Ascending aorta (tissue), 2 donors: Measurements from ENCODE around the gene RGS8. TPM values are rescaled to one million over a fixed set of nuclear protein-coding genes. Genes with fewer than 3 reads are reported as not detected.

Experiments
- DNase-seq, 2 donors: peaks; one replicate each; pipeline ENCODE4 v3.0.0-alpha.2; 2019; ENCODE audit warnings: low spot score in 2 of 2
- H3K27ac ChIP-seq, 2 donors: fragments of 200-600 bp; sonication (generic); one replicate each; pipeline ENCODE4 v1.5.1; 2016 to 2017; ENCODE audit warnings: mild to moderate bottlenecking in 1 of 2
- H3K27me3 ChIP-seq: fragments of 200-600 bp; sonication (generic); one replicate; pipeline ENCODE4 v1.5.1; 2017
- H3K36me3 ChIP-seq, 2 donors: fragments of 200-600 bp; sonication (generic); one replicate each; pipeline ENCODE4 v1.5.1; 2016
- H3K4me1 ChIP-seq, 2 donors: fragments of 200-600 bp; sonication (generic); one replicate each; pipeline ENCODE4 v1.5.1; 2016 to 2017; ENCODE audit warnings: mild to moderate bottlenecking in 1 of 2
- H3K4me3 ChIP-seq, 2 donors: fragments of 200-600 bp; sonication (generic); one replicate each; pipeline ENCODE4 v1.5.1; 2016 to 2017; ENCODE audit warnings: mild to moderate bottlenecking in 1 of 2
- H3K9me3 ChIP-seq, 2 donors: fragments of 200-600 bp; sonication (generic); one replicate each; pipeline ENCODE4 v1.5.1; 2016
- CTCF ChIP-seq, 3 experiments: fragments of 200-600 bp in 2 of 3; fragments of 450-650 bp in 1 of 3; sonication (generic) in 2 of 3; IDR thresholded peaks; one replicate each; pipeline ENCODE4 v1.5.1; 2016 to 2019; ENCODE audit warnings: antibody characterized with exemption in 3 of 3, mild to moderate bottlenecking in 1 of 3, moderate library complexity in 1 of 3
- intact Hi-C: fragments of 100-400 bp; cut with DNase I; formaldehyde crosslinking; loops from one replicate; pipeline ENCODE4 v1.15.1; 2023
- total RNA-seq: library from RNA; depleted of rRNA; stranded (reverse); fragments of >200 nt; gene quantifications from one replicate; pipeline ENCODE4 v1.1.0, GENCODE V29; 2016

Gene RGS8
- total RNA-seq, 1 donor from 2014 or later = not detected

GRCh38 chr1:182682898-182683501 lies 1.4 kb downstream of the RGS8 start:
- Histone ChIP-seq H3K4me3 (no peak overlapping the region), H3K9me3 (no peaks in the 10 kb centered on the region), H3K36me3 (no peaks in the 10 kb centered on the region), H3K27me3 (no peaks in the 10 kb centered on the region), H3K4me1 (no peaks in the 10 kb centered on the region), H3K27ac (no peak overlapping the region)
- intact Hi-C loops = no loop called here
- no peak for DNase-seq
- TF ChIP-seq CTCF (IDR thresholded peaks at IDR 0.05) = no peak

GRCh38 chr1:182682406-182682805 lies 2.0 kb downstream of the RGS8 start:
- TF ChIP-seq CTCF (IDR thresholded peaks at IDR 0.05) = no peak
- intact Hi-C loops = no loop called here
- no peak for DNase-seq
- H3K4me3 ChIP-seq = no peak overlapping the region
- H3K27me3 ChIP-seq = no peaks in the 10 kb centered on the region
- H3K9me3 ChIP-seq = no peaks in the 10 kb centered on the region
- H3K36me3 ChIP-seq = no peaks in the 10 kb centered on the region
- H3K4me1 ChIP-seq = no peaks in the 10 kb centered on the region
- H3K27ac ChIP-seq = no peak overlapping the region

- H3K27me3 ChIP-seq = no peaks in the 10 kb centered on the region
- DNase-seq = no peak
- TF ChIP-seq CTCF (IDR thresholded peaks at IDR 0.05) = no peak
Measured at GRCh38 chr1:182681568-182681912, 2.8 kb downstream of the RGS8 start.

GRCh38 chr1:182680901-182681567 lies 3.4 kb downstream of the RGS8 start:
- no peak overlapping the region for H3K4me3 ChIP-seq
- intact Hi-C loops = no loop called here

More at GRCh38 chr1:182681568-182681912, 2.8 kb downstream of the RGS8 start:
- H3K27ac ChIP-seq = no peak overlapping the region
- H3K9me3 ChIP-seq = no peaks in the 10 kb centered on the region
- no peak overlapping the region for H3K4me3 ChIP-seq
- intact Hi-C loops = no loop called here
- H3K4me1 ChIP-seq = no peaks in the 10 kb centered on the region
- H3K36me3 ChIP-seq = no peaks in the 10 kb centered on the region

GRCh38 chr1:182680408-182680807 lies 4.0 kb downstream of the RGS8 start:
- no peak overlapping the region for H3K4me3 ChIP-seq
- DNase-seq = no peak
- no peaks in the 10 kb centered on the region for H3K4me1 ChIP-seq
- no peaks in the 10 kb centered on the region for H3K9me3 ChIP-seq
- intact Hi-C loops = no loop called here
- H3K27me3 ChIP-seq = no peaks in the 10 kb centered on the region
- no peak overlapping the region for H3K27ac ChIP-seq
- no peaks in the 10 kb centered on the region for H3K36me3 ChIP-seq
- no peak for TF ChIP-seq CTCF (IDR thresholded peaks at IDR 0.05)

More at GRCh38 chr1:182680901-182681567, 3.4 kb downstream of the RGS8 start:
- no peaks in the 10 kb centered on the region for H3K9me3 ChIP-seq
- no peak for DNase-seq
- H3K27ac ChIP-seq = no peak overlapping the region
- H3K27me3 ChIP-seq = no peaks in the 10 kb centered on the region
- TF ChIP-seq CTCF (IDR thresholded peaks at IDR 0.05) = no peak
- H3K36me3 ChIP-seq = no peaks in the 10 kb centered on the region
- H3K4me1 ChIP-seq = no peaks in the 10 kb centered on the region
